HG02885 (cell line): ENCODE measurements around the gene EDC3.
"Not testable (repeated sequence)": the region's sequence is repeated elsewhere in the genome, so short reads cannot be mapped to it uniquely, and the experiment has no call there.

Experiments used
- ATAC-seq: cut with Tn5 transposase; IDR thresholded peaks from one replicate; pipeline ENCODE4 v1.9.1; 2021; ENCODE audit warnings: mild to moderate bottlenecking; ENCODE audit not compliant: unreplicated experiment, poor library complexity

Gene EDC3

GRCh38 chr15:74613089-74613952, 82.5 kb downstream of the EDC3 start:
- ATAC-seq: no peak

GRCh38 chr15:74612677-74613076, 83.1 kb downstream of the EDC3 start:
- no peak for ATAC-seq

- no peak for ATAC-seq
Observed at GRCh38 chr15:74611834-74612233, 84.0 kb downstream of the EDC3 start.

- ATAC-seq: no peak
Observed at GRCh38 chr15:74611341-74611740, 84.5 kb downstream of the EDC3 start.

- no peak for ATAC-seq
Observed at GRCh38 chr15:74610302-74610951, 85.4 kb downstream of the EDC3 start.

- no peak for ATAC-seq
Observed at GRCh38 chr15:74609938-74610301, 85.9 kb downstream of the EDC3 start.

- no peak for ATAC-seq
Observed at GRCh38 chr15:74608786-74609185, 87.0 kb downstream of the EDC3 start.

- no peak for ATAC-seq
Observed at GRCh38 chr15:74605795-74606150, 90.1 kb downstream of the EDC3 start.

GRCh38 chr15:74604983-74605794, 90.6 kb downstream of the EDC3 start:
- ATAC-seq: no peak

- ATAC-seq: no peak
Observed at GRCh38 chr15:74603789-74604705, 91.8 kb downstream of the EDC3 start.

- ATAC-seq: no peak
Observed at GRCh38 chr15:74603026-74603788, 92.6 kb downstream of the EDC3 start.

- no peak for ATAC-seq
Observed at GRCh38 chr15:74599156-74599555, 96.7 kb downstream of the EDC3 start.

GRCh38 chr15:74598126-74598842, 97.5 kb downstream of the EDC3 start:
- peak; percentile 94 for ATAC-seq

- ATAC-seq: not testable (repeated sequence)
Observed at GRCh38 chr15:74597146-74597705, 98.6 kb downstream of the EDC3 start.

GRCh38 chr15:74596736-74597135, 99.1 kb downstream of the EDC3 start:
- ATAC-seq: not testable (repeated sequence)

GRCh38 chr15:74595271-74595670, 100.6 kb downstream of the EDC3 start:
- no peak for ATAC-seq

GRCh38 chr15:74594455-74594854, 101.4 kb downstream of the EDC3 start:
- ATAC-seq: no peak

- no peak for ATAC-seq
Observed at GRCh38 chr15:74593122-74593521, 102.7 kb downstream of the EDC3 start.
